ENCODE measurements around the gene VARS1. TPM values are rescaled to one million over a fixed set of nuclear protein-coding genes. Genes with fewer than 3 reads are reported as not detected.

The VARS1 gene
- total RNA-seq, result 50.3 and 57.1 TPM in 2 replicates

DNA sequence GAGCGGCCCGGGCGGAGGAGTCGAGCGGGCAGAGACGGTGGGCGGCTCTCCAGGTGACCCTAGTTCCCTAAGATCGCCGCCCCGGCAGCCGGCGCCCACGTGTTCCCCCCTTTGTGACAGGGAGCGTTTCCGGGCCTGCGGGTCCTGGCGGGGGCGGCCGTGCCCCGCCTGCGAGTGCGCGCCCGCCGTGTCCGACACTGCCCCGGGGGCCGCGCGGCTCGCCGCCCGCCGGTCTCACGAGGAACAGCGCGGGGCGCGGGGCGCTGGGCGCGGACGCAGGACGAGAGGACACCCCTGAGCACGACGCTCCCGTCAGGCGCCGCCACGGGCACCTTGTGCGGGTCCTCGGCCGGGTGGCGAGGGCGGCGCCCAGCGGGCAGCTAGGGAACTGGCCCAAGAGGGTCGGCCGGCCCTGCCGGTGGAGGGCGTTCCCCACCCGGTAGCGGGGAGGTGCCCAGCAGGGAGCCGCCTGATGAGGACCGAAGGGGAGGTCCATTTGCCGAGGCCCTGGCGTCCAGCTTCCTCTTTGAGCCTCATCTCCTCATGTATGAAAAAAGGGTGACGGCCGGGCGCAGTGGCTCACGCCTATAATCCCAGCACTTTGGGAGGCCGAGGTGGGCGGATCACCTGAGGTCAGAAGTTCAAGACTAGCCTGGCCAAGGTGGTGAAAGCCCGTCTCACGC is at the start of gene VARS1:
Gene VARS1 (minus strand): TSS at position 137 of the 683 bp plus-strand sequence. CDS start 535 bp downstream, outside the sequence.

DNA sequence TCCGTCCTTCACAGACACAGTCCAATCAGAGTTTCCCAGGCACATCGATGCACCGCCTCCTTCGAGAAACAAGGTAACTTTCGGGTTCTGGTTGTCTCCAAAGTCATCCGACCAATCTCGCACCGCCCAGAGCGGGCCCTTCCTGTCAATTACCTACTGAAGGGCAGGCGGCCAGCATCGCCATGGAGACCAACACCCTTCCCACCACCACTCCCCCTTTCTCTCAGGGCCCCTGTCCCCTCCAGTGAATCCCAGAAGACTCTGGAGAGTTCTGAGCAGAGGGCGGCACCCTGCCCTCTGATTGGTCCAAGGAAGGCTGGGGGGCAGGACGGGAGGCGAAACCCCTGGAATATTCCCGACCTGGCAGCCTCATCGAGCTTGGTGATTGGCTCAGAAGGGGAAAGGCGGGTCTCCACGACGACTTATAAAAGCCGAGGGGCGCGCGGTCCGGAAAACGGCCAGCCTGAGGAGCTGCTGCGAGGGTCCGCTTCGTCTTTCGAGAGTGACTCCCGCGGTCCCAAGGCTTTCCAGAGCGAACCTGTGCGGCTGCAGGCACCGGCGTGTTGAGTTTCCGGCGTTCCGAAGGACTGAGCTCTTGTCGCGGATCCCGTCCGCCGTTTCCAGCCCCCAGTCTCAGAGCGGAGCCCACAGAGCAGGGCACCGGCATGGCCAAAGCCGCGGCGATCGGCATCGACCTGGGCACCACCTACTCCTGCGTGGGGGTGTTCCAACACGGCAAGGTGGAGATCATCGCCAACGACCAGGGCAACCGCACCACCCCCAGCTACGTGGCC is 31.9 kb upstream of the VARS1 start, which contains the start of gene HSPA1B:
Gene HSPA1B (plus strand): TSS at position 453 of the 794 bp plus-strand sequence. CDS start 213 bp downstream, at position 666.

DNA sequence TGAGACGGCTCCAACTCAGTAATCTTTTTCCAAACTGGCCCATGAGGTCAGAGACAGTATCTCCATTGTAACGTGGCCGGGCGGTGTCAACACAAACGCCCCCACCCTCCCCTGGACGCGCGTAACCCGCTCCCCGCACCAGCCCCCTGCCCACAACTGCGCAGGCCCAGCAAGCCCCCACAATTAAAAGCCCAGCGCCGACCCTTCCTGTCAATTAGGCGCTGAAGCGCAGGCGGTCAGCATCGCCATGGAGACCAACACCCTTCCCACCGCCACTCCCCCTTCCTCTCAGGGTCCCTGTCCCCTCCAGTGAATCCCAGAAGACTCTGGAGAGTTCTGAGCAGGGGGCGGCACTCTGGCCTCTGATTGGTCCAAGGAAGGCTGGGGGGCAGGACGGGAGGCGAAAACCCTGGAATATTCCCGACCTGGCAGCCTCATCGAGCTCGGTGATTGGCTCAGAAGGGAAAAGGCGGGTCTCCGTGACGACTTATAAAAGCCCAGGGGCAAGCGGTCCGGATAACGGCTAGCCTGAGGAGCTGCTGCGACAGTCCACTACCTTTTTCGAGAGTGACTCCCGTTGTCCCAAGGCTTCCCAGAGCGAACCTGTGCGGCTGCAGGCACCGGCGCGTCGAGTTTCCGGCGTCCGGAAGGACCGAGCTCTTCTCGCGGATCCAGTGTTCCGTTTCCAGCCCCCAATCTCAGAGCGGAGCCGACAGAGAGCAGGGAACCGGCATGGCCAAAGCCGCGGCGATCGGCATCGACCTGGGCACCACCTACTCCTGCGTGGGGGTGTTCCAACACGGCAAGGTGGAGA is 19.7 kb upstream of the VARS1 start, which contains the start of the genes HSPA1A and HSPA1L:
Gene HSPA1A (plus strand): TSS at position 519 of the 814 bp plus-strand sequence. CDS start 214 bp downstream, at position 733.
Gene HSPA1L (minus strand): TSS at position 259 of the 814 bp plus-strand sequence. CDS start 3,311 bp downstream, outside the sequence.

DNA sequence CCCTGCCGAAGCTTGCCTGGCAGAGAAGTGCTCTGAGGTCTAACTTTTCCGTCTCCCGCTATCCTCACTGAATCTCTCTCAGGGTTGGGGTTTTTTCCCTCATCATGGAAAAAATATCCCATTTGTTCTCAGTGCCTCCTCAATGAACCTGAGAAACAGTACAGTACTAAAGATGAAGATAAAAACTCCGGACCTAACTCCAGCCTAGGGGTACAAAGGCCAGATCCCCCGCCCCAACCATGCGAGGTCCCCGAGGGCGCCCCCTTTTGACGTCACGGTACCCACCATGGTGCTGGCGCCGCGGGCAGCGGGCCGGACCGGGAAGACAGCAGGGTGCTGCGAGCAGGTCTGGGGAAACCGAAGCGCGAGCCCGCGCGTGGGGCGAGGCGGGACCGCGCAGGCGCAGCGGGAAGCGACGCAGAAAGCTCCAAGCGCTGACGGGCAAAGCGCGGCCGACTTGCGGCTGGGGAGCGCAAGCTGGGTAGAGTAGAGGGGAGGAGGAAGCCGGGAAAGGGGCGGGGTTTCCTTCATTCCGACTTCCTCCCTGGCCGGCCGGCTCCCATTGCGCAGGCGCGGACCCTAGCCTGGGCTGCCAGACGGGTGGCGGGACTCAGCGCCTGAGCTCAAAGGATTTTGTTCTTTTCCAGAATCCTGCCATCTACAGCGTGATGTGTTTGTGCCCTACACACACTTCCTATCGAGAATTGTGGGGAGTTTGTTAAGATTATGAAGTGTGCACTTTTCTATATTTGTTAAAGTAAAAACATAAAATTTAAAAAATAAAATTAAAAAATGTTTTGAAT is 11.1 kb upstream of the VARS1 start, which contains the start of gene LSM2:
Gene LSM2 (minus strand): TSS at position 497 of the 803 bp plus-strand sequence. CDS start 209 bp downstream, at position 288.

DNA sequence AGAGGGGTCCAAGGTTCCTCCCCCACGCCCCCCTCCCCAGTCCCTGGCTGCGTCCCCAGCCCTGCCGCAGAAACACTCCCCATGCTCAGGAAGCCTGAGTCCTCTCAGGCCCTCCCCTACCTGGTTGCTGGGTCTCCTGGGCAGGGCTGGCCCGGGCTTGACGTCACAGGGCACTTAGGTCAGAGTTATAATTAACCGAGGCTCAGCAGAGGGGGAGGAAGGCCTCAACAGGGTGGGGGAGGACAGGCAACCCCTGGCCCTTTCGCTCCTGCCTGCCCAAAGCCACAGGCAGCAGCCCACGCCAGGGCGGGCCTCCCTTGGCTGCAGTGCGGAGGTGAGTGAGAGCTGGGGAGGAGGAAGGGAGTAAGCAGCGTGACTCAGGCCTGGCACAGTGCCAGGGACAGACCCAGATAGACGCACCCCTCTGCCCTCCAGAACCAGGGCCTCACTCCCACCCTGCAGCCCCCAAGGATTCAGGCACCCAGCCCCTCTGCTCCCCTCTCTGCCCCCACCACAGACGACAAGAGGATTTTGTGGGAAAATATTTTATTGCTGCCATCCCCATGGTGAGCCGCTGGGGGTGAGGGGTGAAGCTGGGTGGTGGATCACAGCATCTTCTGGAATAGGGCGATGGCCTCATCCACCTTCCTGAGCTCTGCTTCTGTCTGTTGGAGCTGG is 18.4 kb downstream of the VARS1 start, which contains the start of gene VWA7:
Gene VWA7 (minus strand): TSS at position 340 of the 678 bp plus-strand sequence. CDS start 549 bp downstream, outside the sequence.

DNA sequence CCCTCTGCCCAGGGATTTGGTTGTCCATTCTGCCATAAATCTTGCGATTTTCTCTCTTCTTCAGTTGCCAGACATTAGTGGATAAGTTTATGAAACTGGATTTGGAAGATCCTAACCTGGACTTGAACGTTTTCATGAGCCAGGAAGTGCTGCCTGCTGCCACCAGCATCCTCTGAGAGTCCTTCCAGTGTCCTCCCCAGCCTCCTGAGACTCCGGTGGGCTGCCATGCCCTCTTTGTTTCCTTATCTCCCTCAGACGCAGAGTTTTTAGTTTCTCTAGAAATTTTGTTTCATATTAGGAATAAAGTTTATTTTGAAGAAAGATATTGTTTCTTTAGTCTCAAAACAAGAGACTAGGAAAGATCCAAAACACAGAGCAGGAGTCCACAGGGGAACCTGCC is 33.2 kb downstream of the VARS1 start, which contains the start of gene SAPCD1:
Gene SAPCD1 (plus strand): TSS at position 301 of the 400 bp plus-strand sequence. CDS start 399 bp downstream, outside the sequence.

Other genes with a start within 250 kb of the VARS1 start
- gene ATP6V1G2, start 249.1 kb downstream of the VARS1 start, total RNA-seq, result 0.97 and 2.0 TPM in 2 replicates
- gene NFKBIL1, start 248.1 kb downstream of the VARS1 start, total RNA-seq, result 25.3 and 26.9 TPM in 2 replicates
- not detected in 2 replicates for gene LTA, start 223.5 kb downstream of the VARS1 start, total RNA-seq
- under 0.01 TPM in 1 of 2 replicates, not detected in the other for gene TNF, start 220.2 kb downstream of the VARS1 start, total RNA-seq
- gene LTB, start 213.3 kb downstream of the VARS1 start, total RNA-seq, result 3.2 and 6.7 TPM in 2 replicates
- gene LST1, start 209.5 kb downstream of the VARS1 start, total RNA-seq, result 0.32 TPM in 1 of 2 replicates, not detected in the other
- not detected in 2 replicates for gene NCR3, start 202.7 kb downstream of the VARS1 start, total RNA-seq
- not detected in 2 replicates for gene AIF1, start 180.5 kb downstream of the VARS1 start, total RNA-seq
- 22.2 and 24.0 TPM in 2 replicates for gene PRRC2A, start 175.0 kb downstream of the VARS1 start, total RNA-seq
- 90.4 and 110 TPM in 2 replicates for gene BAG6, start 143.1 kb downstream of the VARS1 start, total RNA-seq
- gene APOM, start 139.9 kb downstream of the VARS1 start, total RNA-seq, result 0.30 TPM in 1 of 2 replicates, not detected in the other
- gene C6orf47, start 135.0 kb downstream of the VARS1 start, total RNA-seq, result 18.8 and 21.1 TPM in 2 replicates
- gene GPANK1, start 130.8 kb downstream of the VARS1 start, total RNA-seq, result 10.2 and 10.7 TPM in 2 replicates
- gene CSNK2B, start 129.7 kb downstream of the VARS1 start, total RNA-seq, result 84.3 and 95.2 TPM in 2 replicates
- gene LY6G5B, start 125.8 kb downstream of the VARS1 start, total RNA-seq, result 0.97 and 1.7 TPM in 2 replicates
- gene LY6G5C, start 114.7 kb downstream of the VARS1 start, total RNA-seq, result under 0.01 and 2.7 TPM in 2 replicates
- 41.3 and 51.1 TPM in 2 replicates for gene ABHD16A, start 92.4 kb downstream of the VARS1 start, total RNA-seq
- gene LY6G6F, start 88.9 kb downstream of the VARS1 start, total RNA-seq, result not detected in 2 replicates
- not detected in 2 replicates for gene LY6G6D, start 80.4 kb downstream of the VARS1 start, total RNA-seq
- not detected in 2 replicates for gene LY6G6C, start 74.0 kb downstream of the VARS1 start, total RNA-seq
- gene MPIG6B, start 72.4 kb downstream of the VARS1 start, total RNA-seq, result not detected in 2 replicates
- 68.5 and 79.6 TPM in 2 replicates for gene DDAH2, start 66.5 kb downstream of the VARS1 start, total RNA-seq
- gene CLIC1, start 59.2 kb downstream of the VARS1 start, total RNA-seq, result 865 and 1,138 TPM in 2 replicates
- 7.1 and 7.9 TPM in 2 replicates for gene MSH5, start 55.7 kb downstream of the VARS1 start, total RNA-seq
- 0.65 TPM in 1 of 2 replicates, not detected in the other for gene SAPCD1, start 33.1 kb downstream of the VARS1 start, total RNA-seq
- gene VWA7, start 18.4 kb downstream of the VARS1 start, total RNA-seq, result not detected in 2 replicates
- gene LSM2, start 11.2 kb upstream of the VARS1 start, total RNA-seq, result 57.2 and 65.0 TPM in 2 replicates
- 0.76 and 0.97 TPM in 2 replicates for gene HSPA1L, start 19.5 kb upstream of the VARS1 start, total RNA-seq
- 43.5 and 61.9 TPM in 2 replicates for gene HSPA1A, start 19.8 kb upstream of the VARS1 start, total RNA-seq
- gene HSPA1B, start 32.0 kb upstream of the VARS1 start, total RNA-seq, result 60.1 and 104 TPM in 2 replicates
- gene NEU1, start 67.1 kb upstream of the VARS1 start, total RNA-seq, result 58.1 and 93.8 TPM in 2 replicates
- gene SLC44A4, start 83.2 kb upstream of the VARS1 start, total RNA-seq, result 0.15 and 0.32 TPM in 2 replicates
- gene EHMT2, start 101.9 kb upstream of the VARS1 start, total RNA-seq, result 36.4 and 43.8 TPM in 2 replicates
- 2.6 and 2.9 TPM in 2 replicates for gene ZBTB12, start 106.3 kb upstream of the VARS1 start, total RNA-seq
- not detected in 2 replicates for gene C2, start 132.0 kb upstream of the VARS1 start, total RNA-seq
- 1.3 and 7.9 TPM in 2 replicates for gene CFB, start 150.3 kb upstream of the VARS1 start, total RNA-seq
- 118 and 128 TPM in 2 replicates for gene NELFE, start 163.2 kb upstream of the VARS1 start, total RNA-seq
- gene SKIC2, start 163.4 kb upstream of the VARS1 start, total RNA-seq, result 33.7 and 49.4 TPM in 2 replicates
- gene DXO, start 176.4 kb upstream of the VARS1 start, total RNA-seq, result 10.6 and 12.7 TPM in 2 replicates
- gene C4A, start 186.3 kb upstream of the VARS1 start, total RNA-seq, result 0.65 and 0.91 TPM in 2 replicates
- 0.32 and 1.1 TPM in 2 replicates for gene C4B, start 219.0 kb upstream of the VARS1 start, total RNA-seq
- not detected in 2 replicates for gene CYP21A2, start 242.7 kb upstream of the VARS1 start, total RNA-seq